GM12872 (cell line): ENCODE data around the gene ARSB.

Source experiments
- CTCF ChIP-seq: IDR thresholded peaks from 3 replicates; pipeline ENCODE4 v1.5.1; 2011; ENCODE audit warnings: low read depth, mild to moderate bottlenecking, low read length, moderate library complexity; ENCODE audit not compliant: insufficient read depth

The ARSB gene

GRCh38 chr5:78734094-78734845 lies 250.8 kb downstream of the ARSB start:
- TF ChIP-seq CTCF, result no peak

GRCh38 chr5:78731884-78732283 lies 253.2 kb downstream of the ARSB start:
- TF ChIP-seq CTCF, result no peak

- TF ChIP-seq CTCF, result no peak
Measured at GRCh38 chr5:78730300-78731094, 254.6 kb downstream of the ARSB start.

GRCh38 chr5:78727786-78728761 lies 257.0 kb downstream of the ARSB start:
- TF ChIP-seq CTCF, result no peak
